ENCODE measurements around the gene ACCS. TPM values are rescaled to one million over a fixed set of nuclear protein-coding genes. Genes with fewer than 3 reads are reported as not detected.

ACCS gene
- polyA plus RNA-seq, 3 donors: 18.0 to 39.2 (median 25.2) TPM

- DNase-seq (ENCODE audit: low read depth in 3 of 3, low spot score in 2 of 3): peak; percentile 52 to 63 (median 57)
Observed at GRCh38 chr11:44036811-44037657, 29.0 kb upstream of the ACCS start.

GRCh38 chr11:44037658-44037998 is 28.4 kb upstream of the ACCS start:
- DNase-seq (ENCODE audit: low read depth in 3 of 3, low spot score in 2 of 3): no peak

- no peak for DNase-seq (ENCODE audit: low read depth in 3 of 3, low spot score in 2 of 3)
Observed at GRCh38 chr11:44043157-44043556, 22.9 kb upstream of the ACCS start.

- no peak for DNase-seq (ENCODE audit: low read depth in 3 of 3, low spot score in 2 of 3)
Observed at GRCh38 chr11:44046182-44046581, 19.9 kb upstream of the ACCS start.

GRCh38 chr11:44047298-44047697 is 18.8 kb upstream of the ACCS start:
- no peak for DNase-seq (ENCODE audit: low read depth in 3 of 3, low spot score in 2 of 3)

GRCh38 chr11:44047931-44048431 is 18.1 kb upstream of the ACCS start, which contains the start of gene ACCSL:
TSS of gene ACCSL (plus strand) at chr11:44047981. CDS start at chr11:44048037, 56 bp downstream.
- no peak for DNase-seq (ENCODE audit: low read depth in 3 of 3, low spot score in 2 of 3)

GRCh38 chr11:44049832-44050231 is 16.2 kb upstream of the ACCS start:
- DNase-seq (ENCODE audit: low read depth in 3 of 3, low spot score in 2 of 3): no peak

- no peak for DNase-seq (ENCODE audit: low read depth in 3 of 3, low spot score in 2 of 3)
Observed at GRCh38 chr11:44051171-44051570, 14.9 kb upstream of the ACCS start.

GRCh38 chr11:44057340-44057739 is 8.7 kb upstream of the ACCS start:
- no peak for DNase-seq (ENCODE audit: low read depth in 3 of 3, low spot score in 2 of 3)

GRCh38 chr11:44058275-44058674 is 7.8 kb upstream of the ACCS start:
- DNase-seq (ENCODE audit: low read depth in 3 of 3, low spot score in 2 of 3): no peak

- DNase-seq (ENCODE audit: low read depth in 3 of 3, low spot score in 2 of 3): peak in 1 of 3 donors; percentile 16
Observed at GRCh38 chr11:44065161-44065661, 859 bp upstream of the ACCS start.

GRCh38 chr11:44066732-44067141 is 667 bp downstream of the ACCS start:
- DNase-seq (ENCODE audit: low read depth in 3 of 3, low spot score in 2 of 3): peak in 1 of 3 donors; percentile 13

- no peak for DNase-seq (ENCODE audit: low read depth in 3 of 3, low spot score in 2 of 3)
Observed at GRCh38 chr11:44067266-44067665, 1.2 kb downstream of the ACCS start.

- DNase-seq (ENCODE audit: low read depth in 3 of 3, low spot score in 2 of 3): no peak
Observed at GRCh38 chr11:44068180-44068579, 2.1 kb downstream of the ACCS start.

- no peak for DNase-seq (ENCODE audit: low read depth in 3 of 3, low spot score in 2 of 3)
Observed at GRCh38 chr11:44071157-44071556, 5.1 kb downstream of the ACCS start.

- DNase-seq (ENCODE audit: low read depth in 3 of 3, low spot score in 2 of 3): no peak
Observed at GRCh38 chr11:44072757-44073658, 6.9 kb downstream of the ACCS start.

GRCh38 chr11:44078794-44079193 is 12.7 kb downstream of the ACCS start:
- DNase-seq (ENCODE audit: low read depth in 3 of 3, low spot score in 2 of 3): no peak

GRCh38 chr11:44079376-44079775 is 13.3 kb downstream of the ACCS start:
- no peak for DNase-seq (ENCODE audit: low read depth in 3 of 3, low spot score in 2 of 3)

GRCh38 chr11:44080951-44081350 is 14.9 kb downstream of the ACCS start:
- DNase-seq (ENCODE audit: low read depth in 3 of 3, low spot score in 2 of 3): no peak

- DNase-seq (ENCODE audit: low read depth in 3 of 3, low spot score in 2 of 3): no peak
Observed at GRCh38 chr11:44082645-44083044, 16.6 kb downstream of the ACCS start.

GRCh38 chr11:44083433-44083832 is 17.4 kb downstream of the ACCS start:
- DNase-seq (ENCODE audit: low read depth in 3 of 3, low spot score in 2 of 3): no peak

Data from right renal cortex interstitium (tissue), 3 donors.